ENCODE results near the gene RCAN2.

Gene RCAN2

GRCh38 chr6:46491201-46491627, at the start of gene RCAN2:
Gene RCAN2 (minus strand): TSS chr6:46491449.
- H3K9me3 ChIP-seq (ENCODE audit: control insufficient read depth, low read length), result no peaks in the 10 kb centered on the region
- peaks cover 12% of the 10 kb centered on the region for H3K4me1 ChIP-seq
- H3K27me3 ChIP-seq (ENCODE audit: control insufficient read depth, insufficient read depth, low read length), result no peaks in the 10 kb centered on the region
- peak within 1 kb of the TSS; percentile 83 for H3K4me3 ChIP-seq (ENCODE audit: low read depth, low read length)
- peak within 1 kb of the TSS; percentile 71 for H3K9ac ChIP-seq
- H3K36me3 ChIP-seq (ENCODE audit: control insufficient read depth, insufficient read depth, low read length), result no peaks in the 10 kb centered on the region
- H3K4me2 ChIP-seq (ENCODE audit: low read length), result peak within 1 kb of the TSS; percentile 86
- H2AFZ ChIP-seq, result peak within 1 kb of the TSS; percentile 100
- no peak for TF ChIP-seq CTCF (IDR thresholded peaks at IDR 0.05)
- H3K79me2 ChIP-seq, result peaks cover 21% of the 10 kb centered on the region
- peak within 1 kb of the TSS; percentile 94 for H3K27ac ChIP-seq

GRCh38 chr6:46539866-46540265, 48.6 kb upstream of the RCAN2 start:
- H3K27ac ChIP-seq, result no peak overlapping the region

GRCh38 chr6:46538800-46539480, 47.7 kb upstream of the RCAN2 start:
- H3K4me3 ChIP-seq (ENCODE audit: low read depth, low read length), result no peak overlapping the region
- H3K36me3 ChIP-seq (ENCODE audit: control insufficient read depth, insufficient read depth, low read length), result no peaks in the 10 kb centered on the region
- H3K9ac ChIP-seq, result no peak overlapping the region
- no peaks in the 10 kb centered on the region for H3K4me1 ChIP-seq
- H3K79me2 ChIP-seq, result no peaks in the 10 kb centered on the region
- no peaks in the 10 kb centered on the region for H3K9me3 ChIP-seq (ENCODE audit: control insufficient read depth, low read length)
- no peak overlapping the region for H3K27ac ChIP-seq
- no peak for TF ChIP-seq CTCF (IDR thresholded peaks at IDR 0.05)
- no peak overlapping the region for H2AFZ ChIP-seq
- H3K4me2 ChIP-seq (ENCODE audit: low read length), result no peak overlapping the region
- no peaks in the 10 kb centered on the region for H3K27me3 ChIP-seq (ENCODE audit: control insufficient read depth, insufficient read depth, low read length)

More at GRCh38 chr6:46539866-46540265, 48.6 kb upstream of the RCAN2 start:
- Histone ChIP-seq H2AFZ (no peak overlapping the region), H3K9ac (no peak overlapping the region), H3K36me3 (ENCODE audit: control insufficient read depth, insufficient read depth, low read length) (no peaks in the 10 kb centered on the region), H3K27me3 (ENCODE audit: control insufficient read depth, insufficient read depth, low read length) (no peaks in the 10 kb centered on the region), H3K4me3 (ENCODE audit: low read depth, low read length) (no peak overlapping the region), H3K4me1 (no peaks in the 10 kb centered on the region), H3K4me2 (ENCODE audit: low read length) (no peak overlapping the region), H3K79me2 (no peaks in the 10 kb centered on the region), H3K9me3 (ENCODE audit: control insufficient read depth, low read length) (no peaks in the 10 kb centered on the region)
- TF ChIP-seq CTCF (IDR thresholded peaks at IDR 0.05), result no peak

- no peak overlapping the region for H3K9ac ChIP-seq
- peaks cover 3% of the 10 kb centered on the region for H3K4me1 ChIP-seq
- H3K4me3 ChIP-seq (ENCODE audit: low read depth, low read length), result no peak overlapping the region
- no peak overlapping the region for H3K27ac ChIP-seq
- H3K27me3 ChIP-seq (ENCODE audit: control insufficient read depth, insufficient read depth, low read length), result no peaks in the 10 kb centered on the region
- H3K36me3 ChIP-seq (ENCODE audit: control insufficient read depth, insufficient read depth, low read length), result no peaks in the 10 kb centered on the region
- H3K9me3 ChIP-seq (ENCODE audit: control insufficient read depth, low read length), result no peaks in the 10 kb centered on the region
- TF ChIP-seq CTCF (IDR thresholded peaks at IDR 0.05), result no peak
- H2AFZ ChIP-seq, result no peak overlapping the region
- H3K79me2 ChIP-seq, result no peaks in the 10 kb centered on the region
- H3K4me2 ChIP-seq (ENCODE audit: low read length), result no peak overlapping the region
Observed at GRCh38 chr6:46530896-46531295, 39.6 kb upstream of the RCAN2 start.
